Retinal pigment epithelial cell (primary cell): Measurements from ENCODE around the gene SAMMSON.
A peak's percentile ranks its signal among the peaks of the same experiment; 100 is the strongest.

ENCODE experiments used
- DNase-seq: peaks from one replicate; pipeline ENCODE4 v3.0.0-alpha.2; 2010; ENCODE audit warnings: low read depth
- H3K4me3 ChIP-seq: 2 replicates; pipeline ENCODE4 v1.5.1; 2011; ENCODE audit warnings: mild to moderate bottlenecking, low read length, control low read depth, moderate library complexity
- TF ChIP-seq, protein P1 (sequence below): conservative IDR thresholded peaks from 2 replicates; pipeline ENCODE4 v1.5.1; 2011; ENCODE audit warnings: low read depth, low read length, control low read depth, inconsistent platforms

Gene SAMMSON

DNA sequence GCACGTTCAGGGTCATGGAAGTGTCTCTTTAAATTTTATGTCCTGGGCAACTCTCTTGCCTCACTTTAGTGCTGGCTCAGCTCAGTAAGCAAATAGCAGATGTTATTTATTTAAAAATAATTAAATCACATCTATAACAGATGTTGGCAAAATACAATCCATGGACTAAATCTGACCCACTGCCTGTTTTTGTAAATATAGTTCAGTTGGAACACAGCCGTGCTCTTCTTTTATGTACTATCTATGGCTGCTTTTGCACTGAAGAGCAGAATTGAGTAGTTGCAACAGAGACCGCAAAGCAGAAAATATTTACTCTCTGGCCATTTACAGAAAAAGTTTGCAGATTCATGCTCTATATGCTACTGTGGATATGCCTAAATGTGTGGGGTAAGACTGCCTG is 79.2 kb downstream of the SAMMSON start:
- TF ChIP-seq, protein P1, sequence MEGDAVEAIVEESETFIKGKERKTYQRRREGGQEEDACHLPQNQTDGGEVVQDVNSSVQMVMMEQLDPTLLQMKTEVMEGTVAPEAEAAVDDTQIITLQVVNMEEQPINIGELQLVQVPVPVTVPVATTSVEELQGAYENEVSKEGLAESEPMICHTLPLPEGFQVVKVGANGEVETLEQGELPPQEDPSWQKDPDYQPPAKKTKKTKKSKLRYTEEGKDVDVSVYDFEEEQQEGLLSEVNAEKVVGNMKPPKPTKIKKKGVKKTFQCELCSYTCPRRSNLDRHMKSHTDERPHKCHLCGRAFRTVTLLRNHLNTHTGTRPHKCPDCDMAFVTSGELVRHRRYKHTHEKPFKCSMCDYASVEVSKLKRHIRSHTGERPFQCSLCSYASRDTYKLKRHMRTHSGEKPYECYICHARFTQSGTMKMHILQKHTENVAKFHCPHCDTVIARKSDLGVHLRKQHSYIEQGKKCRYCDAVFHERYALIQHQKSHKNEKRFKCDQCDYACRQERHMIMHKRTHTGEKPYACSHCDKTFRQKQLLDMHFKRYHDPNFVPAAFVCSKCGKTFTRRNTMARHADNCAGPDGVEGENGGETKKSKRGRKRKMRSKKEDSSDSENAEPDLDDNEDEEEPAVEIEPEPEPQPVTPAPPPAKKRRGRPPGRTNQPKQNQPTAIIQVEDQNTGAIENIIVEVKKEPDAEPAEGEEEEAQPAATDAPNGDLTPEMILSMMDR = no peak
- no peak overlapping the region for H3K4me3 ChIP-seq
- no peak for DNase-seq

DNA sequence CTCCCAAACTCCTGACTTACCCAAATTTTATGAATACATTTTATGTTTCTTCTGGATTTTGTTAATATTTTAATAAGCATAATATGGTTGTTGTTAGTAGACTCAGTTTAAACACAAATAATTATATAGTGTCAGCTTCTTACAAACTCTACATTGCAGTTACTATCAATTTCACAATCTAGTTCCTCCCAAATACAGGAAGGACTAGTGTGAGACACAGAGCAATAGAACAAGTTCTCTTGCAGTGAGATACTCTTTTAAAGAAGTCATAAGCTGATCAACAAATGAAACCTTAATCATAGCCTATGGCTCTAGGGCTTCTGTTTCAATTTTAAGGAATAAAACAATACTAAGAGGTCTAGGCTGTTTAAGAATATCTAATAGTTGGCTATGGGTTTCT is 86.1 kb downstream of the SAMMSON start:
- DNase-seq = no peak
- H3K4me3 ChIP-seq = no peak overlapping the region
- TF ChIP-seq, protein P1 = no peak

DNA sequence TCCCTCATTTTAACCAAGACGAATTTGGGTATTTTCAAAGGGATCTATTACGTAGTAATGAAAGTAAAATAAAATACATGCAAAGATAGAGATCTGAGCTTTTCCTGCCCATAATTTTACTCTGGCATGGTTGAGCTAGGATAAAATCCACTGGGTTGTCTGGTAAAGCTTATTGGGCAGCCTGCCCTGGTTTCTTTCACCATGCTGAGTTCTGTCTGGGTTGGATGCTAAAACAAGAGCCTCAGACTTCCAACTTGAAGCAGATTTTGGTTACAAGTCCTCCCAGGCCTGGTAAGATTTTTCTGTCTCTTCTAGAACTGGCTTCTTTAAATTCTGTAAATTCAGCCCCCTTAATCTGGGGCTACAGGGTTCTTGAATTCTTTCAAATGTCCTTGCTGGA is 86.8 kb downstream of the SAMMSON start:
- no peak for DNase-seq
- TF ChIP-seq, protein P1 = no peak
- no peak overlapping the region for H3K4me3 ChIP-seq

DNA sequence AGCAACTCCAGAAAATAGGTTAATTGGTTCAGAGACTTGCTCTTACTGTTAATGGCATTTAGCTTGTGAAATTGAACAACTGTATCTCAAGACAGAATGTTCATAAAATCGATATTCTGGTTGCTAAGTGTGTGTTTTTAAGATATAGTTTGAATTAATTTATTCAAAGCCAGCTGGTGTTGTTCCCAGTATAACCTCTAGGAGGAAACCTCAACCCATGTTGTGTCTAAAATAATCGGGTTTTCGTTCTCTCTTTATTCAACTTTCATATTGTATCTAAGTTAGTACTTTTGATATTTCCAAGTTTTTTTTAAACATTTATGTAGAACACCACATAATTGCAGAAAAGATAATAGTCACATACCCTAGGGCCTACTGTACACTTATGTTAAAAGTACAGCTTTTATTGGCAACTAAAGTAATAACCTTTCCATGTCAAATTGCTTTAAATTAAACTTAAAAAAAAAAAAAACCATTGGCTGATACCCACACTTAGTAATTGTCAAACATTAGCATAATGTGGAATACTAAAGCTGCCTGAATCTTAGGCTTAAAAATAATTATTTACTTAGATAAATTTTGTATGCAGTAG is 90.9 kb downstream of the SAMMSON start:
- TF ChIP-seq, protein P1 = peak; percentile 72
- no peak for DNase-seq
- H3K4me3 ChIP-seq = no peak overlapping the region

DNA sequence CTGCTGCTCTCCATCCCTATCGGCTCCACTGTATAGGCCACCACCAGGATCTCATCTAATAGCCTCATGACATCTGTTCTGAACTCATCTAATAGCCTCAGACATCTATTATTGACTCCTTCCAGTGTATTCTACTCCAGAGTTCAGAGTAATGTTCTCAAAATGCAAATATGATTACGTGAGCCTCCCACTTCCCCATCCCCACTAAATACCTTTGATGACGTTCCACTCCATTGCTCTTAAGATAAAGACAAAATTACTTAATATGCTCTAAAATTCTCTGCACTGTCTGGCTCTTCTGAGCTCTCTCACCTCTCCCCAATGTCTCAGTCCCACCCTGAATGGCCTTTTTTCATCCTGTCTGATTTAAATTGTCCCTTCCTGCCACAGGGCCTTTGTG is 94.7 kb downstream of the SAMMSON start:
- DNase-seq = no peak
- TF ChIP-seq, protein P1 = no peak
- H3K4me3 ChIP-seq = no peak overlapping the region

DNA sequence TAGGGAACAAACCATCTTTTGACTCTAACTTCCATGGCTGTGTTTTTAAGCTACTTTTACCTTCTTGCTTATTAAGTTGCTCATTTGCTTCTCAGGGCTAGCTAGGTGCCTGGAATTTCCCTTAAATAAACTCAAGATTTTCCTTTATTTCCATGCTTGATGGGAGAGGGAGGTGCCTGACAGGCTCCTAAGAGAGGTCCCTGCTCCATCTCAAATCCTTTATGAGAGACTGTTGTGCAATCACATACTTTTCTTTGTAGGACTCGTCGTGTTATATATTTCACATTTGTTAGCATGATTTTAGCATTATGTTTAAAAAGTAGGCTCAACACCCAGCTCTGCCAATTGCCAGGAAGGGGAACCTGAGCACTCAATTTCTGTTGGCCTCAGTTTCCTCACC is 95.7 kb downstream of the SAMMSON start:
- no peak overlapping the region for H3K4me3 ChIP-seq
- TF ChIP-seq, protein P1 = no peak
- DNase-seq = no peak

DNA sequence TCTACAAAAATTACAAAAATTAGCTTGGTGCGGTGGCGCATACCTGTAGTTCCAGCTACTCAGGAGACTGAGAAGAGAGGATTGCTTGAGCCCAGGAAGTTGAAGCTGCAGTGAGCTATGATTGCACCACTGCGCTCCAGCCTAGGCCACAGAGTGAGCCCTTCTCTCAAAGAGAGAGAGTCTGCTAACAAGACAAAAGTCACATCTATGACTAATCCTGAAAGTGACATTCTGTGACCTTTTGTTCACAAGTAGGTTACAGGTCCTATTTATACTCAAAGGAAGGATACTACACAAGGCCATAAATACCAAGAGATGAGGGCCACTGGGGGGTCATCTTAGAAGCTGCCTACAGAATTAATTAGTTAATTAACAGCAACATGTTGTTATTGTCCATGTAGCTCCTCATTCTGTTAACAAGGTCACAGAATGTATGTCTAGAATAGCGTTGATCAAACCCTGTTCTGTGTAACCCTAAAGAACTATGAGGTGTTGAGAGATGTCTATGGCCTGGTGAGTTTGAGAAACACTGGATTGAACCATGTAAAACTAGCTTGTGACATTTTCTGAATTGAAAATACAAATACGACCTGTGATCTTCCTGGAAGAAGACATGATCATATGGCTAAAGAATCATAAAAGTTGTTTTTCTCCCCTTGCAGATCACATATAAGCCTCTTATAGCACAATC is 97.0 kb downstream of the SAMMSON start:
- TF ChIP-seq, protein P1 = no peak
- H3K4me3 ChIP-seq = no peak overlapping the region
- no peak for DNase-seq
